Liver (tissue), 9 donors: ENCODE data around the gene CEP162. TPM values are rescaled to one million over a fixed set of nuclear protein-coding genes. Genes with fewer than 3 reads are reported as not detected.
"Not testable (repeated sequence)": the region's sequence is repeated elsewhere in the genome, so short reads cannot be mapped to it uniquely, and the experiment has no call there.

Experiments used
- DNase-seq: peaks from one replicate; pipeline ENCODE4 v3.0.0-alpha.2; 2017; ENCODE audit warnings: low spot score
- H3K27ac ChIP-seq, 2 donors: one replicate each; pipeline ENCODE4 v1.7.0; 2013; ENCODE audit warnings: inconsistent platforms in 2 of 2, low read length in 2 of 2, control low read depth in 1 of 2, low read depth in 1 of 2, mild to moderate bottlenecking in 1 of 2
- H3K27me3 ChIP-seq, 4 donors: one replicate each; pipeline versions ENCODE4 v1.6.1 to v1.7.0; 2013; ENCODE audit warnings: low read length in 3 of 4, inconsistent platforms in 1 of 4, mild to moderate bottlenecking in 1 of 4, moderate library complexity in 1 of 4; ENCODE audit not compliant: control insufficient read depth in 4 of 4, insufficient read depth in 4 of 4
- H3K36me3 ChIP-seq, 4 donors: one replicate each; pipeline versions ENCODE4 v1.6.1 to v1.7.0; 2013; ENCODE audit warnings: low read length in 3 of 4, mild to moderate bottlenecking in 3 of 4, low read depth in 1 of 4, moderate library complexity in 1 of 4; ENCODE audit not compliant: control insufficient read depth in 4 of 4, insufficient read depth in 3 of 4
- H3K4me1 ChIP-seq, 4 donors: one replicate each; pipeline versions ENCODE4 v1.6.1 to v1.7.0; 2013; ENCODE audit warnings: low read length in 3 of 4, mild to moderate bottlenecking in 3 of 4, moderate library complexity in 1 of 4; ENCODE audit not compliant: control insufficient read depth in 4 of 4, insufficient read depth in 4 of 4
- H3K4me3 ChIP-seq, 3 donors: one replicate each; pipeline versions ENCODE4 v1.6.1 to v1.7.0; 2013; ENCODE audit warnings: low read length in 3 of 3, control low read depth in 1 of 3, low read depth in 1 of 3, mild to moderate bottlenecking in 1 of 3
- H3K9ac ChIP-seq, 2 donors: one replicate each; pipeline ENCODE4 v1.7.0; 2013; ENCODE audit warnings: low read length in 2 of 2, mild to moderate bottlenecking in 2 of 2, moderate library complexity in 2 of 2, control low read depth in 1 of 2, low read depth in 1 of 2
- H3K9me3 ChIP-seq, 4 donors: one replicate each; pipeline versions ENCODE4 v1.6.1 to v1.7.0; 2013; ENCODE audit warnings: low read length in 3 of 4; ENCODE audit not compliant: control insufficient read depth in 4 of 4
- ATF3 ChIP-seq: IDR thresholded peaks from 2 replicates; pipeline ENCODE4 v1.6.1; 2016; ENCODE audit warnings: antibody characterized with exemption
- EGR1 ChIP-seq, 2 donors: IDR thresholded peaks; 2 replicates each; pipeline ENCODE4 v1.6.1; 2016 to 2018; ENCODE audit warnings: antibody characterized with exemption in 2 of 2, low read depth in 2 of 2
- FOXA1 ChIP-seq: IDR thresholded peaks from 2 replicates; pipeline ENCODE4 v1.6.1; 2016; ENCODE audit warnings: antibody characterized with exemption
- FOXA2 ChIP-seq: IDR thresholded peaks from 2 replicates; pipeline ENCODE4 v1.6.1; 2016; ENCODE audit warnings: antibody characterized with exemption
- GABPA ChIP-seq, 2 donors: IDR thresholded peaks in 1 of 2; conservative IDR thresholded peaks in 1 of 2; 2 replicates each; pipeline ENCODE4 v1.6.1; 2016; ENCODE audit warnings: antibody characterized with exemption in 2 of 2, mild to moderate bottlenecking in 1 of 2, moderate library complexity in 1 of 2
- HNF4A ChIP-seq, 2 donors: conservative IDR thresholded peaks; 2 replicates each; pipeline ENCODE4 v1.6.1; 2016; ENCODE audit warnings: antibody characterized with exemption in 2 of 2, mild to moderate bottlenecking in 2 of 2
- JUND ChIP-seq, 2 donors: IDR thresholded peaks; 2 replicates each; pipeline ENCODE4 v1.6.1; 2016; ENCODE audit warnings: antibody characterized with exemption in 2 of 2
- MAX ChIP-seq: IDR thresholded peaks from 2 replicates; pipeline ENCODE4 v1.6.1; 2016; ENCODE audit warnings: antibody characterized with exemption
- RAD21 ChIP-seq, 2 donors: IDR thresholded peaks; 2 replicates each; pipeline ENCODE4 v1.6.1; 2016; ENCODE audit warnings: antibody characterized with exemption in 2 of 2, mild to moderate bottlenecking in 2 of 2
- REST ChIP-seq: IDR thresholded peaks from 2 replicates; pipeline ENCODE4 v1.6.1; 2016; ENCODE audit warnings: antibody characterized with exemption, mild to moderate bottlenecking
- RXRA ChIP-seq, 2 donors: IDR thresholded peaks; 2 replicates each; pipeline ENCODE4 v1.6.1; 2017 to 2018; ENCODE audit warnings: antibody characterized with exemption in 2 of 2, mild to moderate bottlenecking in 1 of 2
- SP1 ChIP-seq: IDR thresholded peaks from 2 replicates; pipeline ENCODE4 v1.6.1; 2018; ENCODE audit warnings: antibody characterized with exemption, mild to moderate bottlenecking
- TAF1 ChIP-seq: conservative IDR thresholded peaks from 2 replicates; pipeline ENCODE4 v1.6.1; 2016; ENCODE audit warnings: antibody characterized with exemption, mild to moderate bottlenecking
- WGBS: extraction: QIAGEN DNeasy Blood & Tissue Kit; methylation state at CpG from one replicate; pipeline ENCODE4 v1.1.7; 2013; 5-methylcytosine and 5-hydroxymethylcytosine counted together
- polyA plus RNA-seq, 2 donors: library from polyadenylated mRNA; stranded (reverse) in 1 of 2; unstranded in 1 of 2; fragments of 200-250 nt in 1 of 2; fragments of >200 nt in 1 of 2; fragmentation: Nextera tagmentation in 1 of 2; extraction: Ambion mirVana in 1 of 2; gene quantifications; one replicate each; pipeline versions ENCODE4 v1.2.1 to v1.2.3, GENCODE V29; 2013 to 2015
- total RNA-seq, 2 donors: library from RNA; depleted of rRNA; stranded (reverse); fragments of >200 nt; gene quantifications; one replicate each; pipeline ENCODE4 v1.2.3, GENCODE V29; 2014
- TF ChIP-seq, protein P1 (sequence below): IDR thresholded peaks from 2 replicates; pipeline ENCODE4 v1.6.1; 2016; ENCODE audit warnings: antibody characterized with exemption
- TF ChIP-seq, protein P2 (sequence below): fragments of 150-350 bp; IDR thresholded peaks from 2 replicates; pipeline ENCODE4 v1.5.1; 2017; ENCODE audit warnings: improper control_type of control experiment, low read depth, low read length; ENCODE audit not compliant: missing input control
- donor health status: healthy.
- donor health status: healthy.
- donor health status: healthy.
- donor health status: healthy.
- donor health status: healthy.

Gene CEP162
- total and polyA plus RNA-seq, 4 donors: 0.87 to 4.4 (median 2.6) TPM

DNA sequence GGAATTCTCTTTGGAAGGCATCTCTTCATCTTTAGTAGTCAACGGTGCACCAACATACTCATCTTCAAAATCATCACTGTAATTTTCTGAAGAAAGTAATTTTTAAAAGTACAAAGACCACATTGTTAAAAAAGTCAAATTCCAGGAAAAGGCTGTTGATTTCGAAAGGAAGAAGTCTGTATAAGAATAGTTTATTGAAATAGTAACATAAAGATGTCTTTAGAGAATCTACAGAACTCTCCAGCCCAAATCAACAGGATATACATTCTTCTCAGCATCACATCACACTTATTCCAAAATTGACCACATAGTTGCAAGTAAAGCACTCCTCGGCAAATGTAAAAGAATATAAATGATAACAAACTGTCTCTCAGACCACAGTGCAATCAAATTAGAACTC lies 23.4 kb downstream of the CEP162 start:
- TF ChIP-seq TAF1: no peak
- TF ChIP-seq RXRA (IDR thresholded peaks at IDR 0.05): no peak
- no peak for TF ChIP-seq SP1
- TF ChIP-seq GABPA (IDR thresholded peaks at IDR 0.05 in 1 of 2, conservative IDR thresholded peaks at IDR 0.05 in 1 of 2): no peak
- no peak for TF ChIP-seq REST
- no peak for TF ChIP-seq HNF4A (conservative IDR thresholded peaks at IDR 0.05)
- TF ChIP-seq, protein P1, sequence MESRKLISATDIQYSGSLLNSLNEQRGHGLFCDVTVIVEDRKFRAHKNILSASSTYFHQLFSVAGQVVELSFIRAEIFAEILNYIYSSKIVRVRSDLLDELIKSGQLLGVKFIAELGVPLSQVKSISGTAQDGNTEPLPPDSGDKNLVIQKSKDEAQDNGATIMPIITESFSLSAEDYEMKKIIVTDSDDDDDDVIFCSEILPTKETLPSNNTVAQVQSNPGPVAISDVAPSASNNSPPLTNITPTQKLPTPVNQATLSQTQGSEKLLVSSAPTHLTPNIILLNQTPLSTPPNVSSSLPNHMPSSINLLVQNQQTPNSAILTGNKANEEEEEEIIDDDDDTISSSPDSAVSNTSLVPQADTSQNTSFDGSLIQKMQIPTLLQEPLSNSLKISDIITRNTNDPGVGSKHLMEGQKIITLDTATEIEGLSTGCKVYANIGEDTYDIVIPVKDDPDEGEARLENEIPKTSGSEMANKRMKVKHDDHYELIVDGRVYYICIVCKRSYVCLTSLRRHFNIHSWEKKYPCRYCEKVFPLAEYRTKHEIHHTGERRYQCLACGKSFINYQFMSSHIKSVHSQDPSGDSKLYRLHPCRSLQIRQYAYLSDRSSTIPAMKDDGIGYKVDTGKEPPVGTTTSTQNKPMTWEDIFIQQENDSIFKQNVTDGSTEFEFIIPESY: no peak
- TF ChIP-seq FOXA1: no peak
- no peak for TF ChIP-seq ATF3
- TF ChIP-seq JUND (IDR thresholded peaks at IDR 0.05): no peak
- no peak for TF ChIP-seq EGR1 (IDR thresholded peaks at IDR 0.05; ENCODE audit: low read depth in 2 of 2)
- no peak for TF ChIP-seq RAD21 (IDR thresholded peaks at IDR 0.05)
- TF ChIP-seq FOXA2: no peak
- TF ChIP-seq MAX: no peak
- TF ChIP-seq, protein P2, sequence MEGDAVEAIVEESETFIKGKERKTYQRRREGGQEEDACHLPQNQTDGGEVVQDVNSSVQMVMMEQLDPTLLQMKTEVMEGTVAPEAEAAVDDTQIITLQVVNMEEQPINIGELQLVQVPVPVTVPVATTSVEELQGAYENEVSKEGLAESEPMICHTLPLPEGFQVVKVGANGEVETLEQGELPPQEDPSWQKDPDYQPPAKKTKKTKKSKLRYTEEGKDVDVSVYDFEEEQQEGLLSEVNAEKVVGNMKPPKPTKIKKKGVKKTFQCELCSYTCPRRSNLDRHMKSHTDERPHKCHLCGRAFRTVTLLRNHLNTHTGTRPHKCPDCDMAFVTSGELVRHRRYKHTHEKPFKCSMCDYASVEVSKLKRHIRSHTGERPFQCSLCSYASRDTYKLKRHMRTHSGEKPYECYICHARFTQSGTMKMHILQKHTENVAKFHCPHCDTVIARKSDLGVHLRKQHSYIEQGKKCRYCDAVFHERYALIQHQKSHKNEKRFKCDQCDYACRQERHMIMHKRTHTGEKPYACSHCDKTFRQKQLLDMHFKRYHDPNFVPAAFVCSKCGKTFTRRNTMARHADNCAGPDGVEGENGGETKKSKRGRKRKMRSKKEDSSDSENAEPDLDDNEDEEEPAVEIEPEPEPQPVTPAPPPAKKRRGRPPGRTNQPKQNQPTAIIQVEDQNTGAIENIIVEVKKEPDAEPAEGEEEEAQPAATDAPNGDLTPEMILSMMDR: no peak
- Histone ChIP-seq H3K9ac (no peak overlapping the region), H3K4me3 (no peak overlapping the region), H3K36me3 (no peaks in the 10 kb centered on the region), H3K27me3 (no peaks in the 10 kb centered on the region), H3K9me3 (no peaks in the 10 kb centered on the region), H3K27ac (no peak overlapping the region), H3K4me1 (peaks cover 0 to 4% (median 0%) of the 10 kb centered on the region in 4 donors)
- no peak for DNase-seq
- 91% methylated on average over 3 of the region's 3 CpGs for WGBS

DNA sequence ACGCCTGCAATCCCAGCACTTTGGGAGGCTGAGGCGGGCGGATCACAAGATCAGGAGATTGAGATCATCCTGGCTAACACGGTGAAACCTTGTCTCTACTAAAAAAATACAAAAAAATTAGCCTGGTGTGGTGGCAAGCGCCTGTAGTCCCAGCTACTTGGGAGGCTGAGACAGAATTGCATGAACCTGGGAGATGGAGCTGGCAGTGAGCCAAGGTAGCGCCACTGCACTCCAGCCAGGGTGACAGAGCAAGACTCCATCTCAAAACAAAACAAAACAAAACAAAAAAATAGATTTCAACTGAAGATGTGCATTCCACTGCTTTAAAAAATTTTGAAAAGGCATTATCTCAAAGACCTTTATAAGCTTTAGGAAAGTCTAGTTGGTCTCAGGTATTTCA lies 27.5 kb downstream of the CEP162 start:
- not testable (repeated sequence) for H3K4me3 ChIP-seq, H3K27ac ChIP-seq, H3K36me3 ChIP-seq, H3K9me3 ChIP-seq, H3K4me1 ChIP-seq, H3K27me3 ChIP-seq, H3K9ac ChIP-seq, DNase-seq
- WGBS: 94% methylated on average over 6 of the region's 6 CpGs
